SU-DHL-6 (cell line): Measurements from ENCODE around the gene FSIP1.

ENCODE experiments used
- EZH2phosphoT487 ChIP-seq: fragments of 200-600 bp; sonication (generic), shearing (Covaris generic); conservative IDR thresholded peaks from 2 replicates; pipeline ENCODE4 v1.6.1; 2018; ENCODE audit warnings: mild to moderate bottlenecking, antibody characterized with exemption, low read length, moderate library complexity, mixed read lengths
- TF ChIP-seq, protein P1 (sequence below): fragments of 200-600 bp; sonication (generic); IDR thresholded peaks from one replicate; pipeline ENCODE4 v1.5.1; 2017; ENCODE audit warnings: antibody characterized with exemption, mild to moderate bottlenecking, low read length, moderate library complexity; ENCODE audit not compliant: insufficient read depth, poor library complexity, severe bottlenecking

DNA sequence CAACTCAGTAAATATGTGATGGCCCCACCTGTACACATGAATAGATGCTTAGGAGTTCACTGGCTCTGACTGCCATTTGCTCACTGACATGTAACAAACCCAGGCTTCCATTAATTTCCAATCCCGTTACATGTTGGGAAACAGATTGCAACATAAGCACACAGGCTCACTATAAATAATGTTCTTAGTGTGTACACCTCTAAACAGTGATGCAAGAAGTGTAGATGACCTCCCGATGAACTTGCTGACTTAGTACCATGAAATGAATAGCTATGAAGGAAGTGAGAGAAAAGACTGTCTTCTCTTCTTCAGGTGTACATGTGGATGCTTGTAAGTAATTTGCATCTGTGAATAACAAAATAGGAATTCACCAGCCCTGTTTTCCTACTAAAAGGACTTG, 21.4 kb upstream of the FSIP1 start:
- TF ChIP-seq, protein P1, sequence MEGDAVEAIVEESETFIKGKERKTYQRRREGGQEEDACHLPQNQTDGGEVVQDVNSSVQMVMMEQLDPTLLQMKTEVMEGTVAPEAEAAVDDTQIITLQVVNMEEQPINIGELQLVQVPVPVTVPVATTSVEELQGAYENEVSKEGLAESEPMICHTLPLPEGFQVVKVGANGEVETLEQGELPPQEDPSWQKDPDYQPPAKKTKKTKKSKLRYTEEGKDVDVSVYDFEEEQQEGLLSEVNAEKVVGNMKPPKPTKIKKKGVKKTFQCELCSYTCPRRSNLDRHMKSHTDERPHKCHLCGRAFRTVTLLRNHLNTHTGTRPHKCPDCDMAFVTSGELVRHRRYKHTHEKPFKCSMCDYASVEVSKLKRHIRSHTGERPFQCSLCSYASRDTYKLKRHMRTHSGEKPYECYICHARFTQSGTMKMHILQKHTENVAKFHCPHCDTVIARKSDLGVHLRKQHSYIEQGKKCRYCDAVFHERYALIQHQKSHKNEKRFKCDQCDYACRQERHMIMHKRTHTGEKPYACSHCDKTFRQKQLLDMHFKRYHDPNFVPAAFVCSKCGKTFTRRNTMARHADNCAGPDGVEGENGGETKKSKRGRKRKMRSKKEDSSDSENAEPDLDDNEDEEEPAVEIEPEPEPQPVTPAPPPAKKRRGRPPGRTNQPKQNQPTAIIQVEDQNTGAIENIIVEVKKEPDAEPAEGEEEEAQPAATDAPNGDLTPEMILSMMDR: no peak
- no peak for TF ChIP-seq EZH2phosphoT487
